Activated CD4-positive, alpha-beta memory T cell treated with anti-CD3 and anti-CD28 coated beads for 36 hours (primary cell): ENCODE data around the gene SUPT5H. TPM values are rescaled to one million over a fixed set of nuclear protein-coding genes. Genes with fewer than 3 reads are reported as not detected.

Experiments
- CTCF ChIA-PET: fragments of 350-600 bp; sonication (Branson Sonifier 250); formaldehyde crosslinking; loops from one replicate; lab custom pipeline; 2021; ENCODE audit warnings: antibody characterized with exemption, inconsistent platforms; lab: Charles Lee
- POLR2A ChIA-PET: fragments of 350-600 bp; sonication (Branson Sonifier 250); formaldehyde crosslinking; loops from one replicate; lab custom pipeline; 2021; ENCODE audit warnings: antibody characterized with exemption; lab: Charles Lee
- DNase-seq: peaks from one replicate; pipeline ENCODE4 v3.0.0-alpha.2; 2020
- H3K27ac Mint-ChIP-seq: one replicate; pipeline ENCODE4 v1.8.0; 2021; ENCODE audit warnings: mixed read lengths
- H3K27me3 Mint-ChIP-seq: one replicate; pipeline ENCODE4 v1.8.0; 2021; ENCODE audit warnings: mixed read lengths
- H3K36me3 Mint-ChIP-seq: one replicate; pipeline ENCODE4 v1.8.0; 2021; ENCODE audit warnings: mixed read lengths
- H3K4me1 Mint-ChIP-seq: one replicate; pipeline ENCODE4 v1.8.0; 2021; ENCODE audit warnings: low read depth, mixed read lengths
- H3K4me3 Mint-ChIP-seq: one replicate; pipeline ENCODE4 v1.8.0; 2021; ENCODE audit warnings: mild to moderate bottlenecking, mixed read lengths
- H3K9me3 Mint-ChIP-seq: one replicate; pipeline ENCODE4 v1.8.0; 2021; ENCODE audit warnings: mixed read lengths
- intact Hi-C: fragments of 100-400 bp; cut with micrococcal nuclease; formaldehyde crosslinking; loops from one replicate; pipeline ENCODE4 v1.15.1; 2023
- total RNA-seq, 2 experiments: library from RNA; stranded (reverse); gene quantifications; one replicate each; pipeline ENCODE4 v1.2.3, GENCODE V29; 2021

Gene SUPT5H
- total RNA-seq, 2 experiments from 2014 or later: 180 to 183 TPM

DNA sequence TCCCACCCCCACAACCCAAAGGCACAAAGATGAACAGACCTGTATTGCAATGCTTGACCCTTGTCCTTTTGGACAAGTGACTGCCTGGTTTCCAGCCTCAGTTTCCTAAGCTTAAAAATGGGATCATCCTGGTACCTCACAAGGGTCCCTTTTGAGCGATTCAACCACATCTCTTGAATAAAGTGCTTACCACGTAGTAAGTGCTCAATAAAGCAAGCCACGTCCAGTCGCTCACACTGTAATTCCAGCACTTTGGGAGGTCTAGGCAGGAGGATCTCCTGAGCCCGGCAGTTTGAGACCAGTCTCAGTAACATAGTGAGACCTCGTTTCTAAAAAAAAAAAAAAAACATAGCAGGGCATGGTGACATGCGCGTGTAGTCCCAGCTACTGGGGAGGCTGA is 54.5 kb downstream of the SUPT5H start:
- H3K27ac Mint-ChIP-seq: no peak overlapping the region
- ChIA-PET CTCF (interaction anchor here (0.7 to 6.7 kb wide), 4 partner anchors 25 to 59 kb away, joined by 3 to 59 read pairs (median 10); partner anchors contain the start of gene EID2B), POLR2A (interaction anchor here (2.5 kb wide), 1 partner anchor 64 kb away, joined by 8 read pairs; the partner anchor contains the start of gene RPS16)
- intact Hi-C loops: loop anchor here (2.0 kb wide), 2 partner anchors 33 to 173 kb away; partner anchors contain the start of gene EID2B
- peaks cover 1% of the 10 kb centered on the region for H3K36me3 Mint-ChIP-seq
- H3K9me3 Mint-ChIP-seq: no peaks in the 10 kb centered on the region
- H3K4me1 Mint-ChIP-seq: peaks cover 20% of the 10 kb centered on the region
- DNase-seq: no peak
- H3K27me3 Mint-ChIP-seq: peaks cover 49% of the 10 kb centered on the region
- H3K4me3 Mint-ChIP-seq: no peak overlapping the region

GRCh38 chr19:39500543-39500942 is 55.2 kb downstream of the SUPT5H start:
- no peak for DNase-seq
- no peak overlapping the region for H3K27ac Mint-ChIP-seq
- peaks cover 20% of the 10 kb centered on the region for H3K4me1 Mint-ChIP-seq
- no peaks in the 10 kb centered on the region for H3K9me3 Mint-ChIP-seq
- peaks cover 1% of the 10 kb centered on the region for H3K36me3 Mint-ChIP-seq
- intact Hi-C loops: no loop called here
- POLR2A ChIA-PET: interaction anchor here (1.0 to 1.1 kb wide), 2 partner anchors 65 to 146 kb away, joined by 3 read pairs; partner anchors contain the start of gene RPS16
- CTCF ChIA-PET: interaction anchor here (0.9 to 6.7 kb wide), 3 partner anchors 34 to 60 kb away, joined by 3 to 59 read pairs (median 15); partner anchors contain the start of genes EID2B and SUPT5H
- peaks cover 50% of the 10 kb centered on the region for H3K27me3 Mint-ChIP-seq
- no peak overlapping the region for H3K4me3 Mint-ChIP-seq

GRCh38 chr19:39501340-39501739 is 56.0 kb downstream of the SUPT5H start:
- Mint-ChIP-seq H3K27me3 (peaks cover 50% of the 10 kb centered on the region), H3K9me3 (no peaks in the 10 kb centered on the region), H3K27ac (no peak overlapping the region), H3K4me1 (peaks cover 23% of the 10 kb centered on the region), H3K4me3 (no peak overlapping the region), H3K36me3 (peaks cover 1% of the 10 kb centered on the region)
- ChIA-PET CTCF (interaction anchor here (0.9 to 6.7 kb wide), 3 partner anchors 33 to 61 kb away, joined by 3 to 59 read pairs (median 15); partner anchors contain the start of genes EID2B and SUPT5H), POLR2A (interaction anchor here (1.0 to 1.1 kb wide), 2 partner anchors 66 to 147 kb away, joined by 3 read pairs; partner anchors contain the start of gene RPS16)
- intact Hi-C loops: no loop called here
- no peak for DNase-seq

GRCh38 chr19:39502640-39503417 is 57.4 kb downstream of the SUPT5H start:
- H3K27me3 Mint-ChIP-seq: peaks cover 56% of the 10 kb centered on the region
- no peak overlapping the region for H3K27ac Mint-ChIP-seq
- H3K36me3 Mint-ChIP-seq: peaks cover 1% of the 10 kb centered on the region
- H3K4me3 Mint-ChIP-seq: no peak overlapping the region
- no peaks in the 10 kb centered on the region for H3K9me3 Mint-ChIP-seq
- DNase-seq: peak; percentile 84
- ChIA-PET CTCF (interaction anchor here (0.6 to 1.7 kb wide), 20 partner anchors 8 to 1104 kb away, joined by 3 to 35 read pairs (median 4); partner anchors contain the start of genes EID2, SAMD4B, SELENOV and TIMM50), POLR2A (interaction anchor here (0.6 to 1.5 kb wide), 3 partner anchors 28 to 67 kb away, joined by 3 to 10 read pairs (median 5); partner anchors contain the start of genes RPS16 and SUPT5H)
- intact Hi-C loops: loop anchor here (2.0 kb wide), 1 partner anchor 62 kb away; no protein-coding TSS in a partner anchor
- H3K4me1 Mint-ChIP-seq: peaks cover 33% of the 10 kb centered on the region

GRCh38 chr19:39506598-39506943 is 61.2 kb downstream of the SUPT5H start:
- Mint-ChIP-seq H3K27ac (no peak overlapping the region), H3K4me3 (peak overlapping the region; percentile 6), H3K4me1 (peaks cover 22% of the 10 kb centered on the region), H3K9me3 (no peaks in the 10 kb centered on the region), H3K27me3 (peaks cover 38% of the 10 kb centered on the region), H3K36me3 (peaks cover 1% of the 10 kb centered on the region)
- no peak for DNase-seq
- intact Hi-C loops: no loop called here
- CTCF ChIA-PET: interaction anchor here (2.0 to 4.2 kb wide), 2 partner anchors 9 to 66 kb away, joined by 7 to 19 read pairs; no protein-coding TSS in a partner anchor
- POLR2A ChIA-PET: interaction anchor here (2.2 kb wide), 1 partner anchor 71 kb away, joined by 6 read pairs; the partner anchor contains the start of gene RPS16

- peaks cover 22% of the 10 kb centered on the region for H3K4me1 Mint-ChIP-seq
- DNase-seq: peak; percentile 70
- intact Hi-C loops: no loop called here
- H3K27me3 Mint-ChIP-seq: peaks cover 40% of the 10 kb centered on the region
- H3K36me3 Mint-ChIP-seq: peaks cover 1% of the 10 kb centered on the region
- peak overlapping the region; percentile 73 for H3K4me3 Mint-ChIP-seq
- POLR2A ChIA-PET: interaction anchor here (0.6 to 2.2 kb wide), 2 partner anchors 12 to 72 kb away, joined by 3 to 6 read pairs; partner anchors contain the start of gene RPS16
- no peaks in the 10 kb centered on the region for H3K9me3 Mint-ChIP-seq
- no peak overlapping the region for H3K27ac Mint-ChIP-seq
- CTCF ChIA-PET: interaction anchor here (2.0 to 4.2 kb wide), 3 partner anchors 9 to 67 kb away, joined by 7 to 19 read pairs (median 9); partner anchors contain the start of gene EID2B
Measured at GRCh38 chr19:39506944-39507714, 61.7 kb downstream of the SUPT5H start.

DNA sequence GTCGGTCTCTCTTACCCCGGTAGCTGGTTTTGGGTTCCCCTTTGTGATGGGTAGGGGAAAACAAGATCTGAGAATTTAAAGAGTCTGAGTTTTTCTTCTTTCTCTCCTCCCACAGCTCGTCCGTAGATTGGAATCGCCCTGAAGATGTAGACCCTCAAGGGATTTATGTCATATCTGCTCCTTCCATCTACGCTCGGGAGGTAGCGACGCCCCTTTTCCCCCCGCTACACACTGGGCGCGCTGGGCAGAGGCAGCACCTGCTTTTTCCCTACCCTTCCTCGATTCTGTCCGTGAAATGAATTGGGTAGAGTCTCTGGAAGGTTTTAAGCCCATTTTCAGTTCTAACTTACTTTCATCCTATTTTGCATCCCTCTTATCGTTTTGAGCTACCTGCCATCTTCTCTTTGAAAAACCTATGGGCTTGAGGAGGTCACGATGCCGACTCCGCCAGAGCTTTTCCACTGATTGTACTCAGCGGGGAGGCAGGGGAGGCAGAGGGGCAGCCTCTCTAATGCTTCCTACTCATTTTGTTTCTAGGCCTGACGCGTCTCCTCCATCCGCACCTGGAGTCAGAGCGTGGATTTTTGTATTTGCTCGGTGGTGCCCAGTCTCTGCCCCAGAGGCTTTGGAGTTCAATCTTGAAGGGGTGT is 62.5 kb downstream of the SUPT5H start:
- ChIA-PET CTCF (interaction anchor here (1.4 to 4.2 kb wide), 4 partner anchors 10 to 67 kb away, joined by 3 to 19 read pairs (median 8); partner anchors contain the start of gene EID2B), POLR2A (interaction anchor here (0.6 to 2.2 kb wide), 3 partner anchors 11 to 72 kb away, joined by 3 to 6 read pairs (median 4); partner anchors contain the start of gene RPS16)
- Mint-ChIP-seq H3K4me1 (peaks cover 22% of the 10 kb centered on the region), H3K36me3 (peaks cover 1% of the 10 kb centered on the region), H3K27ac (no peak overlapping the region), H3K27me3 (peaks cover 43% of the 10 kb centered on the region), H3K9me3 (no peaks in the 10 kb centered on the region), H3K4me3 (peak overlapping the region; percentile 73)
- DNase-seq: no peak
- intact Hi-C loops: no loop called here

- intact Hi-C loops: no loop called here
- CTCF ChIA-PET: interaction anchor here (1.2 to 4.2 kb wide), 5 partner anchors 11 to 68 kb away, joined by 3 to 19 read pairs (median 6); partner anchors contain the start of gene EID2B
- POLR2A ChIA-PET: interaction anchor here (0.6 kb wide), 1 partner anchor 31 kb away, joined by 4 read pairs; no protein-coding TSS in a partner anchor
- peak overlapping the region; percentile 49 for H3K27ac Mint-ChIP-seq
- no peaks in the 10 kb centered on the region for H3K36me3 Mint-ChIP-seq
- H3K4me3 Mint-ChIP-seq: no peak overlapping the region
- peaks cover 42% of the 10 kb centered on the region for H3K27me3 Mint-ChIP-seq
- H3K4me1 Mint-ChIP-seq: peaks cover 16% of the 10 kb centered on the region
- no peak for DNase-seq
- H3K9me3 Mint-ChIP-seq: no peaks in the 10 kb centered on the region
Measured at GRCh38 chr19:39508629-39509028, 63.2 kb downstream of the SUPT5H start.

DNA sequence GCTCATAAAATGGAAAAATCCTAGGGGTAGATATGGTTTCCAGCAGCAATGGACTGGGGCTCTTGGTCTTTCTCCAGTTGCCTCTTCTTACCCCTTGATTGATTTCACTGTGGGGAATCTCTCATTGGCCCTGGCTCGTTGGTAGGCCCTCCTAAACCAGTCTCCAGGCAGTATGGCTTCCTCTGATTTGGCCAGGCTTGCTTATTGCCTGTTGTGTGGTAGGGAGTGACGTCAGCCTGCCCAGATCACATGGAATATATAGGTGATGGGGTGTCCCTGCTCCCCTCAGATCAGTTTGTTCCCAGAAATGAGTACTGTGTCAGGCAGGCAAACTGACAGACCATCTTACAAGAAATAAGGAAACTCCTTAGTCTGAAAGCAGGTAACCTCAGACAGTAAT is 63.9 kb downstream of the SUPT5H start:
- ChIA-PET POLR2A (no interaction called here), CTCF (interaction anchor here (1.2 to 4.2 kb wide), 4 partner anchors 11 to 69 kb away, joined by 3 to 19 read pairs (median 4); no protein-coding TSS in a partner anchor)
- Mint-ChIP-seq H3K36me3 (no peaks in the 10 kb centered on the region), H3K27ac (no peak overlapping the region), H3K4me1 (peaks cover 16% of the 10 kb centered on the region), H3K4me3 (no peak overlapping the region), H3K27me3 (peaks cover 41% of the 10 kb centered on the region), H3K9me3 (no peaks in the 10 kb centered on the region)
- intact Hi-C loops: no loop called here
- no peak for DNase-seq

DNA sequence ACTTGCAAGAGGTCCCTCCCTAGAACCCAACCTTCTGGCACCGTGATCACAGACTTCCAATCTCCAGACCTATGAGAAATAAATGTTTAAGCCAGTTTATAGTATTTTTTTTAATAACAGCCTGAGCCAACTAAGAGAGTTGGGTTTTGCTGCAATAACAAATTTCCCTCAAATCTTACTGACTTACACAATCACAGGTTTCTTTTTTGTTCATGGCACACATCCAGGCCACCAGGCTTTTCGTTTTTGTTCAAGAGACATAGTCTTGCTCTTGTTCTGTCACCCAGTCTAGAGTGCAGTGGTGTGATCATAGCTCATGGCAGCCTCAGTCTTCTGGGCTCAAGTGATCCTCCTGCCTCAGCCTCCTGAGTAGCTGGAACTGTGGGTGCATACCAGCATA is 67.6 kb downstream of the SUPT5H start:
- CTCF ChIA-PET: interaction anchor here (0.6 to 2.7 kb wide), 2 partner anchors 10 to 225 kb away, joined by 4 to 16 read pairs; no protein-coding TSS in a partner anchor
- Mint-ChIP-seq H3K36me3 (no peaks in the 10 kb centered on the region), H3K9me3 (no peaks in the 10 kb centered on the region), H3K27me3 (peaks cover 44% of the 10 kb centered on the region), H3K4me3 (no peak overlapping the region), H3K4me1 (peaks cover 11% of the 10 kb centered on the region), H3K27ac (no peak overlapping the region)
- POLR2A ChIA-PET: interaction anchor here (0.6 kb wide), 1 partner anchor 15 kb away, joined by 3 read pairs; no protein-coding TSS in a partner anchor
- DNase-seq: no peak
- intact Hi-C loops: no loop called here
